GM19023 (cell line): ENCODE results near the gene HDGFL2.

Source experiments
- ATAC-seq: cut with Tn5 transposase; IDR thresholded peaks from one replicate; pipeline ENCODE4 v1.9.1; 2021; ENCODE audit warnings: mild to moderate bottlenecking, moderate library complexity; ENCODE audit not compliant: unreplicated experiment

The HDGFL2 gene

GRCh38 chr19:4550018-4550417 is 77.9 kb downstream of the HDGFL2 start:
- ATAC-seq = no peak

- no peak for ATAC-seq
Measured at GRCh38 chr19:4550479-4551050, 78.5 kb downstream of the HDGFL2 start.
